Body of pancreas (tissue), 4 donors: ENCODE data around the gene ESAM. TPM values are rescaled to one million over a fixed set of nuclear protein-coding genes. Genes with fewer than 3 reads are reported as not detected.

Experiments
- ATAC-seq: fragments of 150-250 bp; one replicate; pipeline ENCODE4 v1.9.1; 2016
- DNase-seq, 4 donors: peaks; one replicate each; pipeline ENCODE4 v3.0.0-alpha.2; 2019
- H3K27ac ChIP-seq, 4 donors: fragments of 200-600 bp; sonication (generic); 1 replicate in 3 of 4; 2 replicates in 1 of 4; pipeline versions ENCODE4 v1.5.1 to v1.6.1; 2016 to 2019; ENCODE audit warnings: mild to moderate bottlenecking in 1 of 4, mixed read lengths in 1 of 4, moderate library complexity in 1 of 4
- H3K27me3 ChIP-seq, 2 donors: fragments of 200-600 bp; sonication (generic); one replicate each; pipeline ENCODE4 v1.6.0; 2016; ENCODE audit warnings: mild to moderate bottlenecking in 1 of 2
- H3K36me3 ChIP-seq, 2 donors: fragments of 200-600 bp; sonication (generic); replicated peaks in 1 of 2; 2 replicates each; pipeline ENCODE4 v1.5.1; 2016; ENCODE audit warnings: low read depth in 2 of 2; ENCODE audit not compliant: insufficient read depth in 1 of 2
- H3K4me1 ChIP-seq: fragments of 200-600 bp; sonication (generic); one replicate; pipeline ENCODE4 v1.6.0; 2016
- H3K4me3 ChIP-seq, 2 donors: fragments of 200-600 bp; sonication (generic); 1 replicate in 1 of 2; 2 replicates in 1 of 2; pipeline ENCODE4 v1.5.1; 2016 to 2019
- H3K9me3 ChIP-seq, 3 donors: fragments of 200-600 bp; sonication (generic); 1 replicate in 2 of 3; 2 replicates in 1 of 3; pipeline ENCODE4 v1.5.1; 2016
- POLR2A ChIP-seq, 3 donors: fragments of 450-650 bp; IDR thresholded peaks; one replicate each; pipeline ENCODE4 v1.6.1; 2016; ENCODE audit warnings: antibody characterized with exemption in 3 of 3, mild to moderate bottlenecking in 2 of 3
- WGBS, 2 donors: methylation state at CpG; one replicate each; pipeline ENCODE4 v1.1.5; 2017; 5-methylcytosine and 5-hydroxymethylcytosine counted together
- intact Hi-C: fragments of 100-400 bp; cut with DNase I; formaldehyde crosslinking; loops from one replicate; pipeline ENCODE4 v1.15.1; 2023
- total RNA-seq, 2 donors: library from RNA; depleted of rRNA; stranded (reverse); fragments of >200 nt; gene quantifications; one replicate each; pipeline ENCODE4 v1.1.0, GENCODE V29; 2016
- TF ChIP-seq, protein P1 (sequence below), 7 experiments: fragments of 450-650 bp in 4 of 7; fragments of 200-600 bp in 3 of 7; sonication (generic) in 3 of 7; IDR thresholded peaks; one replicate each; pipeline ENCODE4 v1.5.1; 2016 to 2019; ENCODE audit warnings: antibody characterized with exemption in 7 of 7

Gene ESAM
- total RNA-seq, 2 donors from 2014 or later = 11.7 to 20.8 TPM

DNA sequence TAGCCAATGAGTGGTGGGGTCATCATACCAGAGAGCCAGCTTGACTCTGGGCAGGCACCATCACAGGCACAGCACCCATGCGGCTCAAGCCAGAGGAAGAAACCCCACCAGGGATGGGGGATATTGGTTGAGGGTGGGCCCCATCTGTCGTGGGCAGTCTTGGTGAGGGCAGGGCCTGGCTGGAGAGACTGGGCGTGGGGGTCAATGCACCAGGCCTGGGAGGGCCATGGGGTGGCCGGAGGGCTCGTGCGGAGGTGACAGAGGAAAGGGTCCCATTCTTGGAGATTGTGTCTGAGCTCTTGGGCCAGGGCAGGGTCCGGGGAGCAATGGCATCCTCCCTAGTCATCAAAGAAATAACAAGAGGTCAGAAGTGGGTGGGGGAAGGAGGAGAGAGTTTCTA lies 8.5 kb downstream of the ESAM start:
- H3K9me3 ChIP-seq = no peaks in the 10 kb centered on the region
- ATAC-seq = no peak
- DNase-seq = no peak
- H3K4me3 ChIP-seq = no peak overlapping the region
- H3K27me3 ChIP-seq = no peaks in the 10 kb centered on the region
- H3K4me1 ChIP-seq = peaks cover 10% of the 10 kb centered on the region
- intact Hi-C loops = no loop called here
- no peaks in the 10 kb centered on the region for H3K36me3 ChIP-seq
- WGBS, 2 donors = 85 to 88% methylated on average over 7 of the region's 7 CpGs
- TF ChIP-seq, protein P1, sequence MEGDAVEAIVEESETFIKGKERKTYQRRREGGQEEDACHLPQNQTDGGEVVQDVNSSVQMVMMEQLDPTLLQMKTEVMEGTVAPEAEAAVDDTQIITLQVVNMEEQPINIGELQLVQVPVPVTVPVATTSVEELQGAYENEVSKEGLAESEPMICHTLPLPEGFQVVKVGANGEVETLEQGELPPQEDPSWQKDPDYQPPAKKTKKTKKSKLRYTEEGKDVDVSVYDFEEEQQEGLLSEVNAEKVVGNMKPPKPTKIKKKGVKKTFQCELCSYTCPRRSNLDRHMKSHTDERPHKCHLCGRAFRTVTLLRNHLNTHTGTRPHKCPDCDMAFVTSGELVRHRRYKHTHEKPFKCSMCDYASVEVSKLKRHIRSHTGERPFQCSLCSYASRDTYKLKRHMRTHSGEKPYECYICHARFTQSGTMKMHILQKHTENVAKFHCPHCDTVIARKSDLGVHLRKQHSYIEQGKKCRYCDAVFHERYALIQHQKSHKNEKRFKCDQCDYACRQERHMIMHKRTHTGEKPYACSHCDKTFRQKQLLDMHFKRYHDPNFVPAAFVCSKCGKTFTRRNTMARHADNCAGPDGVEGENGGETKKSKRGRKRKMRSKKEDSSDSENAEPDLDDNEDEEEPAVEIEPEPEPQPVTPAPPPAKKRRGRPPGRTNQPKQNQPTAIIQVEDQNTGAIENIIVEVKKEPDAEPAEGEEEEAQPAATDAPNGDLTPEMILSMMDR (IDR thresholded peaks at IDR 0.05) = no peak
- TF ChIP-seq POLR2A (IDR thresholded peaks at IDR 0.05) = no peak
- H3K27ac ChIP-seq = no peak overlapping the region

DNA sequence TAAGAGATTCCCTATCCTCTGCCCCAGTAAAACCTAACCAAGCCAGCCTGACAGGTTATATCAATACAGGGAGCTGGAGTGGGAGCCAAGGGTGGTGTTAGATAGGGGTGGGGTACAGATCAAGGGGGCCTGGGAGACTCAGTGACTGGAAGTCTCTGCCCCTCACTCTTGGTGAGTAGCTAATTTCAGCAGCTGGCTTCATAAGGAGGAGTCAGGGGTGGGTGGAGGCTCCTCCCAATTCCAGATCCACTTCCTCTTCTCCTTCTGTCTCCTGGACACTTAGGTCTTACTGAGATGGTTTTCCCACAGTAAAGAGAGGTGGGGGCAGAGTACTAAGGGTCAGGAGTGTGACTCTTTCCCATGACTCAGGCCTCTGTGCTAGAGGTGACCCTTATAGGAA lies 8.9 kb downstream of the ESAM start:
- no peak for TF ChIP-seq POLR2A (IDR thresholded peaks at IDR 0.05)
- TF ChIP-seq, protein P1 (IDR thresholded peaks at IDR 0.05) = no peak
- H3K9me3 ChIP-seq = no peaks in the 10 kb centered on the region
- H3K4me1 ChIP-seq = peaks cover 6% of the 10 kb centered on the region
- DNase-seq (no peak), ATAC-seq (no peak)
- intact Hi-C loops = no loop called here
- no peaks in the 10 kb centered on the region for H3K36me3 ChIP-seq
- H3K27ac ChIP-seq = no peak overlapping the region
- no peak overlapping the region for H3K4me3 ChIP-seq
- H3K27me3 ChIP-seq = no peaks in the 10 kb centered on the region

DNA sequence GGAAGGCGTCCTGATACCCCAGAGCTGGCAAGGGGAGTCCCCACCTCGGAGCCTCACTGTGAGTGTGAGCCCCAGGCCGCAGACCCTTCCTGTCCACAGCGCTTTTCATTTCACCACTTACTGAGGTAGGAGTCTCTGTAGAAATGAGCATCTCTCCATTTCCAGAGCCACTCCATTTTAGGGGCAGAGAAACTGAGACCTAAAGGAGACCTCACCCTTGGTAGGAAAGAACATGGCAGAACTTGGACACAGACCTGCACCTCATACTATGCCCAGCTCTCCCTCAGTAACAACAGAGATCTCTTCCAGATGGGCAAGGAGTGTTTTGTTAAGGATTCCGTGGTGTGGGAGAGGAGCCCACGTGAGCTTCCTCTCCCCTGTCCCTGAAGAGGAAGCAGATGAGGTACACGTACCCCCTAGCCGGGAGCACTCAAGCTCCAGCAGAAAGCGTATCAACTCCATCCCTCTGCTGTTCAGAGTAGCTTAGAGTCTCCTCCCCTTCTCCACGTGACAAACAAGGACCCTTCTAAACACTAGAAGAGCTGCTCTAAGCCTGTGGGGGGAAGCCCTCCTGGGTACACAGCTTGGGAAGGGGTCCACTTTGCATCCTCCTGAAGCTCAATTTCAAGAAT lies 9.5 kb downstream of the ESAM start:
- 56 to 75% methylated on average over 10 of the region's 10 CpGs for WGBS, 2 donors
- ATAC-seq (no peak), DNase-seq (no peak)
- TF ChIP-seq POLR2A (IDR thresholded peaks at IDR 0.05) = no peak
- TF ChIP-seq, protein P1 (IDR thresholded peaks at IDR 0.05) = no peak
- Histone ChIP-seq H3K9me3 (no peaks in the 10 kb centered on the region), H3K4me1 (peaks cover 7% of the 10 kb centered on the region), H3K36me3 (no peaks in the 10 kb centered on the region), H3K27ac (no peak overlapping the region), H3K4me3 (no peak overlapping the region), H3K27me3 (no peaks in the 10 kb centered on the region)
- intact Hi-C loops = no loop called here

DNA sequence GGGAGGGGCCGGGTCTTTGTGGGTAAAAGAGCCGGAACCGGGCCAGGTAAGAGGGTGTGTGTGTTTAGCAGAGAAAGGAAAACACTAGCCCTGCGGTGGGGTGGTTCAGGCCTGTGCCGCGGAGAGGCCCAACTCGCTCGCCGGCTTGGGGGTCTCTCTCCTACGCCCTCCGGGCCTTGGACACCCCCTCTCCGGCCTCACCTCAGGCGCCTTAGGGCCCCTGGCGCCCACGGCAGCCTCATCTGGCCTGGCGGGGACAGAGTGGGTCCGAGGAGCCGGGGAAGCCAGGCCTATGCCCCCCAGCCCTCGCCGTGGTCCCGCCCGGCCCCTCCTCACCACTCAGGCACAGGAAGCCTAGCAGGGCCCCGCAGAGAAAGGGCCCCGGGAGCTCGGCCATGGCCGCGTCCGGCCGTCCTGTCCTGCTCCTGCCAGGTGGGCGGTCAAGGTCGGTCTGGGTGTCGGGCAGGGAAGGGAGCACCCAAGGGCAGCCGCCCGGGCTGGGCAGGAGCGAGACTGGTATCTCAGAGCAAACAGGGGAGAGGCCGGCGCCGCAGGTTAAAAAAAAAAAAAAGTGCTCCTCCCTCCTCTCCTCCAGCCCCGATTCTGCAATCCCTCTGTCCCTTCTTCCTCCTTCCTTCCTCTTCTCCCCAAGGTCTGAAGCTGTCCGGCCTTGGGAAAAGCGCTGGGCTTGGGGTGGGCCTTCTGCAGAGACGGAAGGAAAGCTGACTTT lies 10.2 kb downstream of the ESAM start, which contains the start of gene VSIG2:
TSS of gene VSIG2 (minus strand) at position 515 of the 730 bp plus-strand sequence. CDS start at position 397, 118 bp downstream.
- Histone ChIP-seq H3K4me1 (peaks cover 14% of the 10 kb centered on the region), H3K36me3 (no peaks in the 10 kb centered on the region), H3K9me3 (no peaks in the 10 kb centered on the region), H3K27me3 (no peaks in the 10 kb centered on the region), H3K27ac (no peak within 1 kb of the TSS), H3K4me3 (no peak within 1 kb of the TSS)
- WGBS, 2 donors = 36 to 45% methylated on average over 27 to 42 of the region's 42 CpGs
- ATAC-seq (no peak), DNase-seq (no peak)
- intact Hi-C loops = no loop called here
- TF ChIP-seq POLR2A (IDR thresholded peaks at IDR 0.05) = no peak
- TF ChIP-seq, protein P1 (IDR thresholded peaks at IDR 0.05) = no peak
